GM12874 (cell line): ENCODE data around the gene ZNF654.

ENCODE experiments used
- TF ChIP-seq, protein P1 (sequence below): IDR thresholded peaks from 2 replicates; pipeline ENCODE4 v1.5.1; 2011; ENCODE audit warnings: low read depth, mild to moderate bottlenecking, control low read depth, low read length, moderate library complexity; ENCODE audit not compliant: insufficient read depth

ZNF654 gene

DNA sequence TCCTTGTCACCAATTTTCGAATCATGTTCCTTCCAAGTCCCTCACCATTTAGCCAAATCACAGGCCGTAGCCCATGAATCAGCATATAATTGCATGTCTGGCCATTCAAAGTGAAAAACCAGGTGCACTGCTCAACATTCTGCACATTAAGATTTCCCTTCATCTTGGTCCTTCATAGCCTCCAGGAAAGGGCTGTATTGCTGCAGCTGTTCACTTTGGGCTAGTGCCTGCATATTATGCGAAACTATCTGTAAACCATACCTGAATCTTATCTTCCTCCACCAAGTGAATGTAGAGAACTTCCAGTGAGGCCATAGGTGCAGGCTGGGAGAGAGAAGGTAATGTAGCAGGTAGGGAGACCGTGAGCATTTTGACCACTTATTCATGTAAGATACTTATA lies 18.5 kb upstream of the ZNF654 start:
- TF ChIP-seq, protein P1, sequence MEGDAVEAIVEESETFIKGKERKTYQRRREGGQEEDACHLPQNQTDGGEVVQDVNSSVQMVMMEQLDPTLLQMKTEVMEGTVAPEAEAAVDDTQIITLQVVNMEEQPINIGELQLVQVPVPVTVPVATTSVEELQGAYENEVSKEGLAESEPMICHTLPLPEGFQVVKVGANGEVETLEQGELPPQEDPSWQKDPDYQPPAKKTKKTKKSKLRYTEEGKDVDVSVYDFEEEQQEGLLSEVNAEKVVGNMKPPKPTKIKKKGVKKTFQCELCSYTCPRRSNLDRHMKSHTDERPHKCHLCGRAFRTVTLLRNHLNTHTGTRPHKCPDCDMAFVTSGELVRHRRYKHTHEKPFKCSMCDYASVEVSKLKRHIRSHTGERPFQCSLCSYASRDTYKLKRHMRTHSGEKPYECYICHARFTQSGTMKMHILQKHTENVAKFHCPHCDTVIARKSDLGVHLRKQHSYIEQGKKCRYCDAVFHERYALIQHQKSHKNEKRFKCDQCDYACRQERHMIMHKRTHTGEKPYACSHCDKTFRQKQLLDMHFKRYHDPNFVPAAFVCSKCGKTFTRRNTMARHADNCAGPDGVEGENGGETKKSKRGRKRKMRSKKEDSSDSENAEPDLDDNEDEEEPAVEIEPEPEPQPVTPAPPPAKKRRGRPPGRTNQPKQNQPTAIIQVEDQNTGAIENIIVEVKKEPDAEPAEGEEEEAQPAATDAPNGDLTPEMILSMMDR = no peak

DNA sequence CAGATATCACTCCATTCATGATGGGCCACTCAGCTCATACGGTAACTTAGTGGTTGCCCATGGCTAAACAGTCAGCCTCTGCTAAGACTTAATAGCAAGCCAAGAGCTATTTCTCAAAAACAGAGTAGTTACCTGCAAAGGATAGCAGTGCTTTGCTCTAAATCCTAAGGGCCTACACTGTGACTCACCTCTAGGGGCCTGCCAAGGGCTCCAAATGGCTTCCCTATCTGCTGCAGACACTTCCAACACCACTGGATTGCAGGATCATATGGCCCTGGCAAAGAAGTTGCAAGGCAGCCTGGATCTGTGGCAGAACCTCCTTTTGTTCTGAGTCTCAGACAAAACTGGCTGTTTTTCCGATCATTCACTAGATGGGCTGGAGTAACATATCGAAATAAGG lies 18.1 kb upstream of the ZNF654 start:
- TF ChIP-seq, protein P1 = no peak

DNA sequence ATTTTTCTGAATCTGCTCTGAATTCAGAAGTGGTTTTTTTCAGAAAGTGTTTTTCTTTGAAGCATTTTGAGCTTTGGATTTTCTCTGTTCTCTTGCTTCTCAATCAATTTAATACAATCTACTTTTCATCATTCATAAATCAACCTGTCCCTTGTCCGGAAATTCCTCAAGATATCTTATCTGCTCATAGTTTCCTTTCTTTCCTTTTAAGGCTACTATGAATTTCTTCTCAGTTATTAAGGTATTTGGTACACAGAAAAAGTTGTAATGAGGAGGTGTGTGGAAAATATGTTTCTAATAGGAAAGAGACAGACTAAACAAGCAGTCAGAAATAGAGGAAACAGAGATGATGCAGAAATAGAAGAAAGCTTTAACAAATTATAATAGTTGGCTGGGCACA lies 14.6 kb upstream of the ZNF654 start:
- TF ChIP-seq, protein P1 = no peak

DNA sequence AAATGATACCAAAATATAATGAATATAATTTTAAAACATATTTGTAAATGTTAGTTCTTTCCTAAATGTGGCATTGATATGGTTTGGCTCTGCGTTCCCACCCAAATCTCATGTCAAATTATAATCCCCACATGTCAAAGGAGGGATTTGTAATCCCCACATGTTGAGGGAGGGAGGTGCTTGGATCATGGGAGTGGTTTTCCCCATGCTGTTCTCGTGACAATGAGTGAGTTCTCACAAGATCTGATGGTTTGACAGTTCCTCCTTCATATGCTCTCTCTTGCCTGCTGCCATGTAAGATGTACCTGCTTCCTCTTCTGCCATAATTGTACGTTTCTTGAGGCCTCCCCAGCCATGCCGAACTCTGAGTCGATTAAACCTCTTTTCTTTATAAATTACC lies 12.3 kb upstream of the ZNF654 start:
- TF ChIP-seq, protein P1 = no peak

DNA sequence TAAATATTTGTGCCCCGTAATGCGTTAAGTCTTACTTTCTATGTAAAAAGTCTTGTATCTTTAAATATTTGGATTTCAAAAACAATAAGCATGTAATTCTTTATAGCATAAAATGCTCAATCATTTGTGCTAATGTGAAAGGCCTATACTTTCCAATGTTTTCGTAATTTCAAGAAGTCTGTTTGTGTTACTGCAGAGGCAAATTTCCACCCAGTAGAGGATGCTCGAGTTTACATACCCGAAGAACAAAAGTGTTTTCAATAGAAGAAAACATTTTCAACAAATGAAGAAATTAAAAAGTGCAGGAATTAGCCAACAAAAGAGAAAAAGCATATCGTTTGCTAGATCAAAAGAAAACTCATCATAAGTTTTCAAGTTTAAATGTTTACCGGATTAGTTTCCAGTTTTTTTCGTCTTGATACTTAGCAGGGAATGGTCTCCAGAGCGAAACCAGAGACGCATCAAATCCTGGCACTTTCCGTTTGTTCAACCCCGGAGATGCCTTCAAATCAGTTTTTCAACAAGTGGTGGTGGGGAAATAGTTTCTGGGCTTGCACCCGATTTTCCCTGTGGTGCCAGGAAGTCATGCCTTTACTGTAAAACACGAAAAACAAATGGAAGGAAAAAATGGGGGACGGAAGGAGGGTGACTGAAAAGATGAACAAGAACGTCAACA lies 1.3 kb upstream of the ZNF654 start:
- TF ChIP-seq, protein P1 = no peak

DNA sequence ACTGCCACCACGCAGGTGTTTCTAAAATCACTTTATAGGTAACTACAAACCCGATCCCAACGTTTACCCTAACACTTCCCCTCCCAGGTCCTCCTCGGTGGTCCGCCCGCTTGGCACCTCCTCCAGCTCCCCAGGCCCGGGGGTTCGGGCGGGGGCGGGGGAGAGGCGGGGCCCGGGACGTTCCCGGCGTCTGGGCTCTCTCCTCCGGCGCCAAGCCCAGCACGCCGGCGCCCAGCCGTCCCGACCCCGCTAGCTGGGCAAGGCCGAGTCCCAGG lies 812 bp upstream of the ZNF654 start:
- TF ChIP-seq, protein P1 = no peak

DNA sequence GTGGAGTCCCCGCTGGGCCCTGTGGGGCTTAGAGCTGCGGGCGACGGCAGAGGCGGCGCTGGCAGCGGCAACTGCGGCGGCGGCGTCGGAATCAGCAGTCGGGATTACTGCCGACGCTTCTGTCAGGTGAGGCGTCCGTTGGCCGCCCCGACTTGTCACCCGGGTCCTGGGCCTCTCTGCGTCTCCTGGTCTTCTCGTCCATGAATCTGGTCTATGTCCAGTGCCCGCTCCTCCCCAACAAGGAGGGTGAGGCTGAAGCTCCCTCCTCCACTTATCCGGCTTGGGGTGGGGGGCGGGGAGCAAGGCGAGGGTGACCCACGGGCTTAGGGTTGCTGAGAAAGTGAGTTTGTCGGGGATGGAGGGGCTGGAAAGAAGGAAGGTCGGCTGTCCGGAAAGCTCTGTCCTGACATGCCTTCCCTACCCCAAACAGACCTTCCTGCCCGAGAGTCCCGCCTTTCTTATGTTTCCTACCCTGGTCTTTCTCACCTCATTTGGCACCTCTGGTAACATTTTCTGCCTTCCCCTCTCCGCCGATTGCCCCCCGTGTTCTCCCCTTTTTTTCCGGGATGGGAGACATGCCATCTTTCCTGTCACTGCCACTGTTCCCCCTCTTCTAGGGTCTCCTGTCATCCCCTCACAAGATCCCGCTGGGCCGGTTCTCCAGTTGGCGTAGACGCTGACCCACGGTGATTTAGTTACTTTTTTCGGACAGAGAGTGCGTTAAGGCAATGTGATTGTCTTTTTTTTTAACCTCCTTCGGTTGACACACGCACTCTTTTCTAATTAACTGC lies 520 bp downstream of the ZNF654 start:
- TF ChIP-seq, protein P1 = no peak
